ENCODE measurements around the gene P2RY8. TPM values are rescaled to one million over a fixed set of nuclear protein-coding genes. Genes with fewer than 3 reads are reported as not detected.
"Not testable (repeated sequence)": the region's sequence is repeated elsewhere in the genome, so short reads cannot be mapped to it uniquely, and the experiment has no call there.

P2RY8 gene
- total and polyA plus RNA-seq, 2 experiments from 2014 or later, result not detected

GRCh38 chrX:1433646-1434357, 103.2 kb downstream of the P2RY8 start:
- TF ChIP-seq CTCF (IDR thresholded peaks at IDR 0.05; ENCODE audit: low read depth, low read length), result no peak
- H3K36me3 ChIP-seq, result peaks cover 6% of the 10 kb centered on the region

DNA sequence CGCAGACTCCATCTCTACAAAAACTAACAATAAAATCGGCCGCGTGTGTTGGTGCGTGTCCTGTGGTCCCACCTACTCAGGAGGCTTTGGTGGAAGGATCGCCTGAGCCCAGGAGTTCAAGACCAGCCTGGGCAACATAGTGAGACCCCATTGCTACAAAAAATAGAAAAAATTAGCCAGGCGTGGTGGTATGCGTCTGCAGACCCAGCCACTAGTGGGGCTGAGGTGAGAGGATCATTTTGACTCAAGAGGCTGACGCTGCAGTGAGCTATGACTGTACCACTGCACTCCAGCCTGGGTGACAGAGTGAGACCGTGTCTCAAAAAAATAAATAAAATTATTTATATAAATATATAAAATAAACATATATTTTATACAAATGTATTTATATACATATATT, 106.5 kb downstream of the P2RY8 start:
- Histone ChIP-seq H3K36me3 (no peaks in the 10 kb centered on the region), H3K4me3 (no peak overlapping the region), H3K9me3 (ENCODE audit: low read depth) (no peaks in the 10 kb centered on the region), H3K4me1 (ENCODE audit: low read depth) (no peaks in the 10 kb centered on the region), H3K27ac (no peak overlapping the region), H3K27me3 (no peaks in the 10 kb centered on the region)
- no peak for TF ChIP-seq CTCF (IDR thresholded peaks at IDR 0.05; ENCODE audit: low read depth, low read length)
- DNase-seq (ENCODE audit: low read depth in 1 of 2, low spot score in 1 of 2), result no peak

More at GRCh38 chrX:1433646-1434357, 103.2 kb downstream of the P2RY8 start:
- H3K4me1 ChIP-seq (ENCODE audit: low read depth), result no peaks in the 10 kb centered on the region
- no peaks in the 10 kb centered on the region for H3K27me3 ChIP-seq
- H3K4me3 ChIP-seq, result no peak overlapping the region
- no peak overlapping the region for H3K27ac ChIP-seq
- DNase-seq (ENCODE audit: low read depth in 1 of 2, low spot score in 1 of 2), result no peak
- H3K9me3 ChIP-seq (ENCODE audit: low read depth), result no peaks in the 10 kb centered on the region

GRCh38 chrX:1427756-1428155, 109.2 kb downstream of the P2RY8 start:
- Histone ChIP-seq H3K36me3 (no peaks in the 10 kb centered on the region), H3K27ac (no peak overlapping the region), H3K27me3 (no peaks in the 10 kb centered on the region), H3K4me3 (no peak overlapping the region), H3K4me1 (ENCODE audit: low read depth) (no peaks in the 10 kb centered on the region), H3K9me3 (ENCODE audit: low read depth) (no peaks in the 10 kb centered on the region)
- DNase-seq (ENCODE audit: low read depth in 1 of 2, low spot score in 1 of 2), result no peak
- no peak for TF ChIP-seq CTCF (IDR thresholded peaks at IDR 0.05; ENCODE audit: low read depth, low read length)

DNA sequence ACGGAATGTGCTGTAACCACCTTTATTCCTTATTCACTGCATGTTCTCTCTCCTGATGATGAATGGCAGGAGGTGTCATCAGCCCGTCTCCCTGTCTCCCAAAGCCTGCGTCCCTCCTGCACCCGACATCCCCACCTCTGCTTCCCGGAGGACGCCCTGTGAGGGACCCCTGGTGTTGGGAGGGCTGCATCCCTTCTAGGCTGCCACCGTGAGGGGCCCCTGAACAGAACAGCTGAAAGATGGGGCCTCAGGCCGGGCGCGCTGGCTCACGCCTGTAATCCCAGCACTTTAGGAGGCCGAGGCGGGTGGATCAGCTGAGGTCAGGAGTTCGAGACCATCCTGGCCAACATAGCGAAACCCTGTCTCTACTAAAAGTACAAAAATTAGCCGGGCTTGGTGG, 110.7 kb downstream of the P2RY8 start:
- not testable (repeated sequence) for DNase-seq (ENCODE audit: low read depth in 1 of 2, low spot score in 1 of 2); H3K27ac ChIP-seq; H3K9me3 ChIP-seq (ENCODE audit: low read depth); H3K36me3 ChIP-seq; H3K27me3 ChIP-seq; H3K4me1 ChIP-seq (ENCODE audit: low read depth); H3K4me3 ChIP-seq

DNA sequence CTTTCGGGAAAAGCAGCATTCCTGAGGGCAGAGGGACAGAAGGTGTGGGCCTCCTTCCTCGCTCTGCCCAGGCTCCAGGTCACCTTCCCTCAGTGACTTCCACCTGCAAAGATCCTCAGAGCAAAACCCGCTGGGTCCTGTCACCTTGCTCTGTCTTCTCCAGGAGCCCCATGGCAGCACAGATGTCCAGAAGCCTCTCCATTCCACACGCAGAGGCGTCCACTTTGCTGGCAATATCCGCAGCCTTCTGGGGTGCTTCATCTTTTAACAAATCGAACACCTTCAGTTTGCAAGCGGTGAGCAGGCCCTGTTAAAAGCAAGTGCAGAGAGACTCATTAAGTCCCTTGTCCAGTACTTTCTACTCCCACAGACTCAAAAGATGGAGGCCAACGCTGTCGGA, 111.6 kb downstream of the P2RY8 start:
- no peaks in the 10 kb centered on the region for H3K4me1 ChIP-seq (ENCODE audit: low read depth)
- no peak overlapping the region for H3K4me3 ChIP-seq
- DNase-seq (ENCODE audit: low read depth in 1 of 2, low spot score in 1 of 2), result no peak
- no peaks in the 10 kb centered on the region for H3K9me3 ChIP-seq (ENCODE audit: low read depth)
- no peak overlapping the region for H3K27ac ChIP-seq
- no peak for TF ChIP-seq CTCF (IDR thresholded peaks at IDR 0.05; ENCODE audit: low read depth, low read length)
- H3K27me3 ChIP-seq, result no peaks in the 10 kb centered on the region
- no peaks in the 10 kb centered on the region for H3K36me3 ChIP-seq

DNA sequence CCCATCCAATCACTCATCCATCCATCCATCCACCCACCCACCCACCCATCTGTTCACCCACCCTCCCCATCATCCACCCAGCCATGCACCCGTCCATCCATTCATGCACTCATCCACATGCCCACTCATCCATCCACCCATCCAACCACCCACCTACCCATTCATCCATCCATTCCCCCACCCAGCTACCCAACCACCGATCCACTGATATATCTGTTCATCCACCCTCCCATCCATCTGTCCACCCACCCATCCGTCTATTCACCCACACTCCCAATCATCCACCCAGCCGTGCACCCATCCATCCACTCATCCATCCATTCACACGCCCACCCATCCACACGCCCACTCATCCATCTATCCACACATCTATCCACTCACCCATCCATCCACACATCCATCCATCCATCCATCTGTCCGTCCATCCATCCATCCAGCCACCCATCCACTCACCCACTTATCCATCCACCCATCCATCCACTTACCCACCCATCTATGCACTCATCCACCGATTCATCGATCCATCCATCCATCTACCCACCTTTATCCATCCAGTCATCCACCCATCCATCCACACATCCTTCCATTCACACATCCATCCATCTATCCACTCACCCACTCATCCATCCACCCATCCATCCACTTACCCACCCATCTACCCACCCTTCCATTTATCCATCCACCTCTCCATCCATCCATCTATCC, 112.7 kb downstream of the P2RY8 start:
- no peak for TF ChIP-seq CTCF (IDR thresholded peaks at IDR 0.05; ENCODE audit: low read depth, low read length)
- Histone ChIP-seq H3K9me3 (ENCODE audit: low read depth) (no peaks in the 10 kb centered on the region), H3K4me3 (no peak overlapping the region), H3K27me3 (no peaks in the 10 kb centered on the region), H3K36me3 (no peaks in the 10 kb centered on the region), H3K27ac (no peak overlapping the region), H3K4me1 (ENCODE audit: low read depth) (no peaks in the 10 kb centered on the region)
- DNase-seq (ENCODE audit: low read depth in 1 of 2, low spot score in 1 of 2), result no peak
